Adrenal gland (tissue), 12 donors: ENCODE results near the gene TLE3. TPM values are rescaled to one million over a fixed set of nuclear protein-coding genes. Genes with fewer than 3 reads are reported as not detected.
A peak's percentile ranks its signal among the peaks of the same experiment; 100 is the strongest.

Source experiments
- DNase-seq, 7 donors: peaks; one replicate each; pipeline ENCODE4 v3.0.0-alpha.2; 2019 to 2020
- H3K27ac ChIP-seq, 5 donors: fragments of 200-600 bp; sonication (generic) in 4 of 5; 1 replicate in 3 of 5; 2 replicates in 2 of 5; pipeline versions ENCODE4 v1.5.1 to v1.8.0; 2016 to 2020; ENCODE audit warnings: mild to moderate bottlenecking in 1 of 5
- H3K27me3 ChIP-seq: fragments of 200-600 bp; 2 replicates; pipeline ENCODE4 v1.8.0; 2021
- H3K36me3 ChIP-seq, 2 donors: fragments of 200-600 bp; replicated peaks in 1 of 2; 1 replicate in 1 of 2; 2 replicates in 1 of 2; pipeline versions ENCODE4 v1.5.1 to v1.8.0; 2018 to 2022
- H3K4me1 ChIP-seq, 2 donors: fragments of 200-600 bp; replicated peaks in 1 of 2; 1 replicate in 1 of 2; 2 replicates in 1 of 2; pipeline versions ENCODE4 v1.5.1 to v1.8.0; 2018 to 2021
- H3K4me3 ChIP-seq, 4 donors: fragments of 200-600 bp; sonication (generic) in 3 of 4; one replicate each; pipeline ENCODE4 v1.5.1; 2016 to 2018
- H3K9me3 ChIP-seq, 3 donors: fragments of 200-600 bp; sonication (generic) in 1 of 3; replicated peaks in 1 of 3; 1 replicate in 2 of 3; 2 replicates in 1 of 3; pipeline versions ENCODE4 v1.5.1 to v1.8.0; 2016 to 2021
- POLR2A ChIP-seq, 2 donors: fragments of 450-650 bp; IDR thresholded peaks; one replicate each; pipeline ENCODE4 v1.6.1; 2017; ENCODE audit warnings: antibody characterized with exemption in 2 of 2, mild to moderate bottlenecking in 2 of 2, moderate library complexity in 1 of 2
- WGBS, 4 donors: extraction: QIAGEN DNeasy Blood & Tissue Kit in 2 of 4; methylation state at CpG; one replicate each; pipeline versions ENCODE4 v1.1.5 to v1.1.7; 2013 to 2017; 5-methylcytosine and 5-hydroxymethylcytosine counted together
- intact Hi-C, 2 donors: fragments of 100-400 bp; cut with DNase I; formaldehyde crosslinking; loops; one replicate each; pipeline versions ENCODE4 v1.14.1 to v1.15.0; 2022 to 2023
- polyA plus RNA-seq, 3 donors: library from polyadenylated mRNA; stranded (reverse); fragments of 200-250 nt in 2 of 3; fragments of 350-450 nt in 1 of 3; fragmentation: Illumina TruSeq in 1 of 3; extraction: RNeasy Lipid Tissue Mini Kit (QIAGEN cat#74804) in 1 of 3; gene quantifications; one replicate each; pipeline ENCODE4 v1.2.3, GENCODE V29; 2013 to 2014
- total RNA-seq, 9 donors: library from RNA; depleted of rRNA in 4 of 9; stranded (reverse); fragments of >200 nt in 4 of 9; fragments of 120-200 nt in 1 of 9; fragmentation: NEBNext Ultra II Directional in 1 of 9; extraction: Animal tissue kit (Norgen Biotek cat#: 25700) in 1 of 9; gene quantifications; one replicate each; pipeline versions ENCODE4 v1.1.0 to v1.2.4, GENCODE V29; 2013 to 2023
- TF ChIP-seq, protein P1 (sequence below), 6 experiments: fragments of 450-650 bp in 4 of 6; fragments of 200-600 bp in 2 of 6; sonication (generic) in 1 of 6; IDR thresholded peaks; 1 replicate in 5 of 6; 2 replicates in 1 of 6; pipeline versions ENCODE4 v1.5.1 to v1.8.0; 2016 to 2021; ENCODE audit warnings: antibody characterized with exemption in 6 of 6, mild to moderate bottlenecking in 2 of 6, moderate library complexity in 1 of 6
- donor health status: healthy with polysubstance abuse.
- donor health status: Bipolar disorder and iron deficiency.
- donor health status: DM: yes; HTN: yes; CAD: no.
- donor health status: DM: no; HTN: no; CAD: no.
- donor health status: DM: no; HTN: no; CAD: no.
- donor health status: DM: yes; HTN: yes; CAD: no.

Gene TLE3
- total and polyA plus RNA-seq, 12 donors = 1.6 to 73.3 (median 28.1) TPM

DNA sequence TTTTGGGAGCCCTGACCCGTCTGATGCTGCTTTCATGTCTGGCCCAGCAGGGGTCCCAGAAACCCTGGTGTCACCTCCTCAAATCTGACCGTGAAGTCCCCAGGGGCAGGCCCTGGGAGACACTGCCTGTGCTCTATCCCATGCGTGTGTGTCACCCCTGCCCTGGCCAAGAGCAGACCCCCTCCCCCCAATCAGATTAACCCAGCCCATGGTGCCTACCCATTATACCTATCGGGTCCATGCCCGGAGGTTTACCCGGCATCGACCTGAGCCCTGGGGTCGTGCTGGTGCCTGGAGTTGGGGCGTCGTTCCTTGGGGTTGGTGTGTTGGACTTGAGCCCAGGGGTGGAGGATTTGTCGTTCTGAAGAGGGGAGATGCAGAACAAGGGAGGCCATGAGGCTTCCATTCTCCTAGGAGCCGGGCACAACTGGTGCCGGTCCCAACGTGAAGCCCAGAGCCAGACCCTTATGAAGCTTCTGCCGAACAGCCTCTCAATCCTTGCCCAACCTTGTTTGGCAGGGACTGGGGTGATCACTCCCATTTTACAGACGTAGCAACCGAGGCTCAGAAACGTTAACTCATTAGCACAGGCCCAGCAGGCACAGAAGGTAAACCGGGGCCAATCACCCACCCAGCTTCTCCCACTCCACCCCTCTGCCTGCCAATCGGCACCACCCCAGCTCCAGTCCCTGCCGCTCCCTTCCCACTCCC, 39.6 kb downstream of the TLE3 start:
- Histone ChIP-seq H3K27me3 (no peaks in the 10 kb centered on the region), H3K4me1 (no peaks in the 10 kb centered on the region), H3K9me3 (no peaks in the 10 kb centered on the region), H3K27ac (no peak overlapping the region), H3K4me3 (no peak overlapping the region), H3K36me3 (peaks cover 0 to 75% of the 10 kb centered on the region in 2 donors)
- DNase-seq = peak in 1 of 7 donors; percentile 4
- TF ChIP-seq, protein P1, sequence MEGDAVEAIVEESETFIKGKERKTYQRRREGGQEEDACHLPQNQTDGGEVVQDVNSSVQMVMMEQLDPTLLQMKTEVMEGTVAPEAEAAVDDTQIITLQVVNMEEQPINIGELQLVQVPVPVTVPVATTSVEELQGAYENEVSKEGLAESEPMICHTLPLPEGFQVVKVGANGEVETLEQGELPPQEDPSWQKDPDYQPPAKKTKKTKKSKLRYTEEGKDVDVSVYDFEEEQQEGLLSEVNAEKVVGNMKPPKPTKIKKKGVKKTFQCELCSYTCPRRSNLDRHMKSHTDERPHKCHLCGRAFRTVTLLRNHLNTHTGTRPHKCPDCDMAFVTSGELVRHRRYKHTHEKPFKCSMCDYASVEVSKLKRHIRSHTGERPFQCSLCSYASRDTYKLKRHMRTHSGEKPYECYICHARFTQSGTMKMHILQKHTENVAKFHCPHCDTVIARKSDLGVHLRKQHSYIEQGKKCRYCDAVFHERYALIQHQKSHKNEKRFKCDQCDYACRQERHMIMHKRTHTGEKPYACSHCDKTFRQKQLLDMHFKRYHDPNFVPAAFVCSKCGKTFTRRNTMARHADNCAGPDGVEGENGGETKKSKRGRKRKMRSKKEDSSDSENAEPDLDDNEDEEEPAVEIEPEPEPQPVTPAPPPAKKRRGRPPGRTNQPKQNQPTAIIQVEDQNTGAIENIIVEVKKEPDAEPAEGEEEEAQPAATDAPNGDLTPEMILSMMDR (IDR thresholded peaks at IDR 0.05) = no peak
- no peak for TF ChIP-seq POLR2A (IDR thresholded peaks at IDR 0.05)
- 93 to 98% (median 94%) methylated on average over 11 to 21 of the region's 21 CpGs for WGBS, 4 donors
- intact Hi-C loops = no loop called here

DNA sequence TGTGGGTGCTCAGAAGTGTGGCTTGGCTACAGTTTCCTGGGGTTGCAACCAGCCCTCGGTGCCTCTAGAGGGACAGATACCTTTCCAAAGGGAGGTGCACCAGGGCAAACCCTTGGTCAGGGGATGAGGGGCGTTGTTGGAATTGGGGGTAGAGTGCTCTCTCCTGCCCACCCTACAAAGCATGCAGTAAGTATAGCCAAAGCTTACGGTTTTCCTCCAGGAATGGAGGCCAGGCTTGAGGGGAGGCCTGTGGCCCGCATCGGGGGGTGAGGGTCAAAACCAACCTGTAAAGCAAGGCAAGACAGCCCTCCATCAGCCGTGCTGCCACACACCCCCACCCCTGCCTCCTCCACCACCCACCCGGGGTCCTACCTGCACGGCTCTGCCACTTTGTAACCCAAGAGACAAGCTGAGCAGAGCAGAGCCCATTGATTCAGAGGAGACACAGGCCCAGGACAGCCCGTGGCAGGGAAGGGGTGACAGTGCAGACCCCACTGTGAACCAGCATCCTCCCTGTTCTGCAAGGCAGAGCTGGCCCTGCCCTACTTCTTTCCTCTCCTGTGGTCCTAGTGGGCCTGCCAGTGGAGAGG, 41.5 kb downstream of the TLE3 start:
- H3K9me3 ChIP-seq = no peaks in the 10 kb centered on the region
- intact Hi-C loops = no loop called here
- H3K4me3 ChIP-seq = no peak overlapping the region
- H3K27me3 ChIP-seq = no peaks in the 10 kb centered on the region
- no peak overlapping the region for H3K27ac ChIP-seq
- no peaks in the 10 kb centered on the region for H3K4me1 ChIP-seq
- DNase-seq = peak in 2 of 7 donors; percentile 2 to 44
- peaks cover 0 to 94% of the 10 kb centered on the region in 2 donors for H3K36me3 ChIP-seq
- WGBS, 4 donors = 89 to 96% (median 95%) methylated on average over 4 to 9 of the region's 9 CpGs
- TF ChIP-seq POLR2A (IDR thresholded peaks at IDR 0.05) = no peak
- TF ChIP-seq, protein P1 (IDR thresholded peaks at IDR 0.05) = no peak

DNA sequence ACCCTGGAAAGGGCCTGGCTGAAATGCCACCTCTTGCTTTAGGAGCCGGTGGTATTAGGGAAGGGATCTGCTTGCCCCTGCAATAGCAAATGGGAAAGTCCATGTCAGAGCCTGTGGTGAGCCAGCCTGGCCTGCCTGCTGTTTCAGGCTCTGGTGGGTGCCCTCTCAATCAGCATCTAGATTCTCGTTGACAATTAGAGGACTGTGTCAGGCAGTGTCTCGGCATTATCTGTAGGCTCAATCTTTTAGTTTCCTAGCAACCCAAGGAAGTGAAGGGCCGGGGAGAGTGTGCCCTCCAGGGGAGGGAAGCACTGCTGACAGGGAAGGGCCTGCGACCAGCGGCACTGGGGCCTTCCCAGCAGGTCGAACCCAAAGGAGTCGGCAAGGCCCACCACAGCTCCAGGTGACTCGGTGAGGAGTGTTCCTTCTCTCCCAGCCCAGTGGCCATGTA, 42.1 kb downstream of the TLE3 start:
- intact Hi-C loops = no loop called here
- Histone ChIP-seq H3K27me3 (no peaks in the 10 kb centered on the region), H3K4me1 (no peaks in the 10 kb centered on the region), H3K36me3 (peaks cover 0 to 96% of the 10 kb centered on the region in 2 donors), H3K27ac (peak overlapping the region in 1 of 5 donors; percentile 3), H3K4me3 (no peak overlapping the region), H3K9me3 (no peaks in the 10 kb centered on the region)
- WGBS, 4 donors = 78 to 84% (median 81%) methylated on average over 1 to 9 of the region's 9 CpGs
- DNase-seq = peak in 2 of 7 donors; percentile 4 to 75
- no peak for TF ChIP-seq POLR2A (IDR thresholded peaks at IDR 0.05)
- TF ChIP-seq, protein P1 (IDR thresholded peaks at IDR 0.05) = no peak

DNA sequence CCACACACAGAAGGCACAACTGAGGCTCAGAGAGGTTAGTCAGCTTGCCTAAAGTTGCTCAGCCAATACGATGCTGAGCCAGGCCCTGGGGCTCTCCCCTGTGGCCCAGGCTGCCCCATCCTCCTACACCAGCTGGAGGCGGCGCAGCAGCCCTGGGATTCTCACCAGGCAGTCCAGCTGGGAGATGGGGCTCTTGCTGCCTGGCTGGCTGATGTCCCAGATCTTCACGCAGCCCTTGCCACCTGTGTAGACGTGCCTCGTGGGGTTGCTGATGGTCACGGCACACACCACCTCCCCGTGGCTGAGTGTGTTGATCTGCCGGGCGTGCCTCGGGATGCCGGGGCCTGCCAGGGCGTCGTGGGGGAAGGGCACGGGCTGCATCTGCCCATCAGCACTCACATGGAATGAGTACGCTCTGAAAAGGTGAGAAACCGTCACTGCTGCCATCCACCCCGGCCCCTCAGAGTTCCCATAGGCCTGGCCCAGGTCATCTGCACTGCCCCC, 42.8 kb downstream of the TLE3 start:
- H3K4me3 ChIP-seq = no peak overlapping the region
- H3K27ac ChIP-seq = peak overlapping the region in 1 of 5 donors; percentile 3
- 80 to 96% (median 89%) methylated on average over 1 to 18 of the region's 18 CpGs for WGBS, 4 donors
- intact Hi-C loops = no loop called here
- TF ChIP-seq, protein P1 (IDR thresholded peaks at IDR 0.05) = no peak
- no peak for TF ChIP-seq POLR2A (IDR thresholded peaks at IDR 0.05)
- H3K27me3 ChIP-seq = no peaks in the 10 kb centered on the region
- DNase-seq = no peak
- H3K4me1 ChIP-seq = no peaks in the 10 kb centered on the region
- no peaks in the 10 kb centered on the region for H3K9me3 ChIP-seq
- peaks cover 0 to 96% of the 10 kb centered on the region in 2 donors for H3K36me3 ChIP-seq
